Psoas muscle (tissue), 8 donors: ENCODE data around the gene RELN. TPM values are rescaled to one million over a fixed set of nuclear protein-coding genes. Genes with fewer than 3 reads are reported as not detected.

ENCODE experiments used
- ATAC-seq, 4 donors: fragments of 200-7000 bp; cut with Tn5 transposase; one replicate each; pipeline ENCODE4 v1.9.1; 2020; ENCODE audit warnings: moderate library complexity in 3 of 4, mild to moderate bottlenecking in 2 of 4
- DNase-seq, 2 donors: peaks; one replicate each; pipeline ENCODE4 v3.0.0-alpha.2; 2020
- H3K27ac ChIP-seq: fragments of 200-600 bp; one replicate; pipeline ENCODE4 v1.8.0; 2022
- H3K27me3 ChIP-seq, 3 donors: fragments of 200-600 bp in 1 of 3; one replicate each; pipeline versions ENCODE4 v1.6.1 to v1.8.0; 2013 to 2022; ENCODE audit warnings: low read length in 2 of 3, mild to moderate bottlenecking in 2 of 3, moderate library complexity in 1 of 3; ENCODE audit not compliant: insufficient read depth in 3 of 3
- H3K36me3 ChIP-seq, 2 donors: fragments of 200-600 bp in 1 of 2; one replicate each; pipeline versions ENCODE4 v1.6.1 to v1.8.0; 2013 to 2022; ENCODE audit warnings: low read depth in 1 of 2, mild to moderate bottlenecking in 1 of 2, moderate library complexity in 1 of 2; ENCODE audit not compliant: insufficient read depth in 1 of 2
- H3K4me1 ChIP-seq: fragments of 200-600 bp; one replicate; pipeline ENCODE4 v1.8.0; 2022
- H3K4me3 ChIP-seq: fragments of 200-600 bp; one replicate; pipeline ENCODE4 v1.8.0; 2022; ENCODE audit warnings: mild to moderate bottlenecking
- H3K9me3 ChIP-seq: fragments of 200-600 bp; one replicate; pipeline ENCODE4 v1.8.0; 2022
- WGBS, 3 donors: extraction: QIAGEN DNeasy Blood & Tissue Kit; methylation state at CpG; one replicate each; pipeline versions ENCODE4 v1.1.6 to v1.1.7; 2013; 5-methylcytosine and 5-hydroxymethylcytosine counted together
- intact Hi-C, 2 donors: fragments of 100-400 bp; cut with DNase I; formaldehyde crosslinking; loops; one replicate each; pipeline versions ENCODE4 v1.11.0 to v1.14.2; 2022
- polyA plus RNA-seq, 3 donors: library from polyadenylated mRNA; stranded (reverse); fragments of 200-250 nt; gene quantifications; one replicate each; pipeline ENCODE4 v1.2.3, GENCODE V29; 2013
- total RNA-seq, 4 donors: library from RNA; stranded (reverse); fragmentation: NEBNext Ultra II Directional in 2 of 4; extraction: Animal tissue kit (Norgen Biotek cat#: 25700) in 2 of 4; gene quantifications; one replicate each; pipeline versions ENCODE4 v1.2.1 to v1.2.4, GENCODE V29; 2021 to 2023
- TF ChIP-seq, protein P1 (sequence below): fragments of 200-600 bp; IDR thresholded peaks from one replicate; pipeline ENCODE4 v1.8.0; 2022; ENCODE audit warnings: antibody characterized with exemption
- donor health status: healthy with polysubstance abuse.
- donor health status: DM: no; HTN: no; CAD: no; lungs with moderate emphysema.
- donor health status: Bipolar disorder and iron deficiency.
- donor health status: healthy.
- donor health status: DM: yes; HTN: yes; CAD: no.
- donor health status: DM: no; HTN: no; CAD: no.
- donor health status: DM: no; HTN: no; CAD: no.
- donor health status: DM: yes; HTN: yes; CAD: no.

RELN gene
- total and polyA plus RNA-seq, 7 donors, result 0.10 to 0.44 (median 0.32) TPM

DNA sequence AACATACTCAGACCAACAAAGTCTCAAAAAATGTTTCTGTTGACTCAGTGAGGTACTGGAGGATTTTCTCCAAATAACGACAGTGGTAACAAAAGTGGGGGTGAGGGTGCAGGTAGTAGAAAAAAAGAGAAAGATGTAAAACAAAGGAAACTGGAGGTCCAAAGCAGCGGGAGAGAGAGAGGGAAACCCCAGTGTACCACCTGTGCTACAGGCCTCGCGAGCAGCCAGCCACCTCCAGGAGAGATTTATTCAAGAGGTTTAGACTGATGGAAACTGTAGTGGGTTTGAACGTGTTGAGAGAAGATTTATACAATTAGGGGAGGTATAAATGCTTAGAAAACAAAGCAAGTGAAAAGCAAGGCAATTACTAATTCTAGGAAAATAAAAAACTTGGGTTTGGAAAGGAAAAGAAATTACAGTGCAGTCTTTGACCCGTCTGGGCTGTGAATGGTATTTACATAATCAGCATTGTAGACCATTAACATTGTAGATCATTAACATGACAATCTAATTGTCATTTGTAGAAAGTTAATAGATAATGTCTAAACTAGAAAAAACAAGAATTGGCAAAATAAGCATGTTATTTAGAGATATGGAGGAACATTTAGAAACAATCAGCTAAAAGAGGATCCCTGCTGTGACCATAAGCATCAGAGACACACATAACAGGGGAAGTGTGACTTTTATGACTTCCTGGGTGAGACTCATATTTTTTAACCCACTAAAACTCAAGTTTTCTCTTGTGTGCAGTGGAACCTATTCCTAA lies 180.0 kb downstream of the RELN start:
- intact Hi-C loops, result no loop called here
- ATAC-seq, result no peak
- 51 to 61% (median 58%) methylated on average over 6 of the region's 6 CpGs for WGBS, 3 donors

DNA sequence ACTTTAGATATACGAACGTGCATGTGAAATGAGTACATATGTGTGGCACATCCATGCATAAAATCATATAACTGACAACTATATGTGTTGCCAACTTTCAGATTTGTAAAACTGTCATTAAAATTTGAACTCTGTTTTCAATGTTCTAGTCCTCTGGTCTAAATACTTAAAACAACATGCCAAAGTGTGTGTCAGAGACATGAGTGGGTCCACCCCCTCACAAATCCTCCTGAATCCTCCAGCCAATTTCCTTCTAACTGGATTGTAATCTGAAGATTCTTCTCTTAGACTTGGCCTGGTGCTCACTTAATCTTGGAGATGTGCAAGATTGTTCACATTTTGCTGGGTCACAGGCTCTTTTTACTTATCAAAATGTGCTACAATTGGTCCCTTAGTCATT lies 184.1 kb downstream of the RELN start:
- H3K9me3 ChIP-seq, result no peaks in the 10 kb centered on the region
- intact Hi-C loops, result no loop called here
- DNase-seq (no peak), ATAC-seq (no peak)
- no peak overlapping the region for H3K27ac ChIP-seq
- 88 to 89% (median 88%) methylated on average over 2 of the region's 2 CpGs for WGBS, 3 donors
- TF ChIP-seq, protein P1, sequence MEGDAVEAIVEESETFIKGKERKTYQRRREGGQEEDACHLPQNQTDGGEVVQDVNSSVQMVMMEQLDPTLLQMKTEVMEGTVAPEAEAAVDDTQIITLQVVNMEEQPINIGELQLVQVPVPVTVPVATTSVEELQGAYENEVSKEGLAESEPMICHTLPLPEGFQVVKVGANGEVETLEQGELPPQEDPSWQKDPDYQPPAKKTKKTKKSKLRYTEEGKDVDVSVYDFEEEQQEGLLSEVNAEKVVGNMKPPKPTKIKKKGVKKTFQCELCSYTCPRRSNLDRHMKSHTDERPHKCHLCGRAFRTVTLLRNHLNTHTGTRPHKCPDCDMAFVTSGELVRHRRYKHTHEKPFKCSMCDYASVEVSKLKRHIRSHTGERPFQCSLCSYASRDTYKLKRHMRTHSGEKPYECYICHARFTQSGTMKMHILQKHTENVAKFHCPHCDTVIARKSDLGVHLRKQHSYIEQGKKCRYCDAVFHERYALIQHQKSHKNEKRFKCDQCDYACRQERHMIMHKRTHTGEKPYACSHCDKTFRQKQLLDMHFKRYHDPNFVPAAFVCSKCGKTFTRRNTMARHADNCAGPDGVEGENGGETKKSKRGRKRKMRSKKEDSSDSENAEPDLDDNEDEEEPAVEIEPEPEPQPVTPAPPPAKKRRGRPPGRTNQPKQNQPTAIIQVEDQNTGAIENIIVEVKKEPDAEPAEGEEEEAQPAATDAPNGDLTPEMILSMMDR, result no peak
- H3K36me3 ChIP-seq, result no peaks in the 10 kb centered on the region
- no peak overlapping the region for H3K4me3 ChIP-seq
- no peaks in the 10 kb centered on the region for H3K4me1 ChIP-seq
- no peaks in the 10 kb centered on the region for H3K27me3 ChIP-seq

More for the DNA sequence above, 180.0 kb downstream of the RELN start:
- no peaks in the 10 kb centered on the region for H3K27me3 ChIP-seq
- H3K4me3 ChIP-seq, result no peak overlapping the region
- no peaks in the 10 kb centered on the region for H3K36me3 ChIP-seq
- TF ChIP-seq, protein P1, result no peak
- H3K4me1 ChIP-seq, result no peaks in the 10 kb centered on the region
- no peak for DNase-seq
- no peaks in the 10 kb centered on the region for H3K9me3 ChIP-seq
- no peak overlapping the region for H3K27ac ChIP-seq

DNA sequence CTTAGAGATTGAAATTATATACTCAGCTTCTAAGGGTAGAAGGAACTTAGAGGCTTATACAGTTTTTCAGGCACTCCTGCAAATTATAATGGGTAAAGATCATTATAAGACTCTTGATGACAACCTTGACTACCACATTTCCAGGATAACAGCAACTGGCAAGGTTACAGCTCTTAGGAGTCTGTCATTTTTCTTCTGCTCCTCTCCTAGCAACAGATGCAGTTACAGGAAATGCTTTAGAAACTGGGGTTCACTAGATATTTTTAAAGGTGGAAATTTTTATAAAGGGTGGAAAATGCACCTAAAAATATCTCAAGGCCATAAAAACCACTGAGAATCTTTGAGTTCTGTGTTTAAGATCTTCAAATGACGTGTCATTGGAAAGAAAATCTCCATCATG lies 185.8 kb downstream of the RELN start:
- Histone ChIP-seq H3K27me3 (no peaks in the 10 kb centered on the region), H3K4me3 (no peak overlapping the region), H3K36me3 (no peaks in the 10 kb centered on the region), H3K4me1 (no peaks in the 10 kb centered on the region), H3K9me3 (no peaks in the 10 kb centered on the region), H3K27ac (no peak overlapping the region)
- 35 to 43% (median 41%) methylated on average over 1 of the region's 1 CpG for WGBS, 3 donors
- intact Hi-C loops, result no loop called here
- no peak for DNase-seq
- ATAC-seq, result no peak
- TF ChIP-seq, protein P1, result no peak

DNA sequence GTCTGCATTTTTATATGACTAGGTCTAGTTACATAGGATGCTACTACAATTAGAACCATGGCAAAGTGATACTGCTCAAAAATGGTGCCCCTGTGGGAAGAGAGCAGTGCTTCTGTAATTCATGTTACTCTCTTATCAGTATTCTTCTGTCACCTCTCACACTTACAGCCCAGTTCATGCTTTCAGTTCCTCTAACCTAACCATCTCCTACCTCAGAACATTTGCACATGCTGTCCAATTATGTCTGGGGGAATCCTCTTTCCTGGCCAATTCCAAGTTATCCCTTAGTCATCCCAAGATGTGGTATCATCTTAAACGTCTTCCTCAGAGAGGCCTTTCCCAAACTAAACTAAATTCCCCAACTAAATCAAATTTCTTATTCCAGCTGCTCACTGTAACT lies 190.2 kb downstream of the RELN start:
- no peak overlapping the region for H3K4me3 ChIP-seq
- no peaks in the 10 kb centered on the region for H3K4me1 ChIP-seq
- WGBS, 3 donors, result 33 to 52% (median 49%) methylated on average over 1 of the region's 1 CpG
- DNase-seq, result no peak
- H3K27ac ChIP-seq, result no peak overlapping the region
- H3K36me3 ChIP-seq, result no peaks in the 10 kb centered on the region
- intact Hi-C loops, result no loop called here
- no peaks in the 10 kb centered on the region for H3K9me3 ChIP-seq
- TF ChIP-seq, protein P1, result no peak
- no peaks in the 10 kb centered on the region for H3K27me3 ChIP-seq
- no peak for ATAC-seq
